Stimulated activated memory B cell treated with anti-CD40 and anti-IgM and Interleukin-4, amounts not matched to agents 10 μg/mL and 1 μg/mL and 100 μg/mL, for 72 hours (primary cell): ENCODE results near the gene SEC14L6.
A peak's percentile ranks its signal among the peaks of the same experiment; 100 is the strongest.

Source experiments
- ATAC-seq: fragments of 150-1000 bp; cut with Tn5 transposase; 2 replicates; pipeline ENCODE4 v1.10.0; 2021
- H3K27ac Mint-ChIP-seq: one replicate; pipeline ENCODE4 v1.8.0; 2022; ENCODE audit warnings: mild to moderate bottlenecking, mixed read lengths
- H3K27me3 Mint-ChIP-seq: one replicate; pipeline ENCODE4 v1.8.0; 2022; ENCODE audit warnings: mixed read lengths
- H3K36me3 Mint-ChIP-seq: one replicate; pipeline ENCODE4 v1.8.0; 2022; ENCODE audit warnings: mixed read lengths
- H3K4me1 Mint-ChIP-seq: one replicate; pipeline ENCODE4 v1.8.0; 2022; ENCODE audit warnings: mixed read lengths
- H3K4me3 Mint-ChIP-seq: one replicate; pipeline ENCODE4 v1.8.0; 2022; ENCODE audit warnings: mild to moderate bottlenecking, moderate library complexity, mixed read lengths
- H3K9me3 Mint-ChIP-seq: one replicate; pipeline ENCODE4 v1.8.0; 2022; ENCODE audit warnings: mixed read lengths

The SEC14L6 gene

DNA sequence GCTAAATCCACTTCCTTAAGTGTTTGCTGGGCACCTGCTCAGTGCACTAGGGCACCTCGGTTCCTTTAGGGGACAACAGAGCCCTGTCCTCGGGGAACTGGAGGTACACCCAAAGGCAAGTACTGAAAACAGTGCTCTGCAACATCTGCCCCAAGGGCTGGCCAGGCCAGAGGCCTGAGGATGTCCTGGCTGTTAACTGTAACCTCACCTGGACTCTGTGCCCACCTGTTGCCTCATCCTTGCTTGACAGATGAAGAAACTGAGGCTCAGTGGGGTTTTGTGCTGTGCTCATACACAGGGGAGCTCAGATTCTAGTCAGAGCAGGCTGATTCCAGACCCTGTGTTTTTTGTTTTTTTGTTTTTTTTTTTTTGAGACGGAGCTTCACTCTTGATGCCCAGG is 43.6 kb downstream of the SEC14L6 start:
- Mint-ChIP-seq H3K36me3 (no peaks in the 10 kb centered on the region), H3K4me3 (no peak overlapping the region), H3K9me3 (no peaks in the 10 kb centered on the region)

DNA sequence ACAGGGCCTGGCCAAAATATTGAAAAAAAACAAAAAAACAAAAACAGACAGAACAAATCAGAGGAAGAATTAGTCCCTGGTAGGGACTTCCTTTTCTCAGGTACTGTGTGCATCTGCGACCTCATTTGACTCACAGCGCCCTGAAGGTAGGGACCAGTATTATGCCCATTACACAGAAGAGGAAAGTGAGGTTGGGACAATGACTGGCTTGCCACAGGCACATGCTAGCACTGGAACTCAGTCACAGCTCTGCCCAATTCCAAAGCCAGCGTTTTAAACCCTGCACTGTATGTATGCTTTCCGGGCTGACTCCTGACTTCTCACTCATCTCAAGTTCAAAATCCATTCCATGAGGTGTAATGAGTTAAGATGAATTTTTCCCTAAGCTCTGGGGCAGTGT is 44.4 kb downstream of the SEC14L6 start:
- Mint-ChIP-seq H3K27me3 (peaks cover 55% of the 10 kb centered on the region), H3K36me3 (no peaks in the 10 kb centered on the region), H3K4me3 (no peak overlapping the region), H3K9me3 (no peaks in the 10 kb centered on the region), H3K27ac (no peak overlapping the region), H3K4me1 (no peaks in the 10 kb centered on the region)
- no peak for ATAC-seq

More for the DNA sequence above, 43.6 kb downstream of the SEC14L6 start:
- H3K27me3 Mint-ChIP-seq = peaks cover 55% of the 10 kb centered on the region
- ATAC-seq = no peak
- H3K4me1 Mint-ChIP-seq = no peaks in the 10 kb centered on the region
- no peak overlapping the region for H3K27ac Mint-ChIP-seq

DNA sequence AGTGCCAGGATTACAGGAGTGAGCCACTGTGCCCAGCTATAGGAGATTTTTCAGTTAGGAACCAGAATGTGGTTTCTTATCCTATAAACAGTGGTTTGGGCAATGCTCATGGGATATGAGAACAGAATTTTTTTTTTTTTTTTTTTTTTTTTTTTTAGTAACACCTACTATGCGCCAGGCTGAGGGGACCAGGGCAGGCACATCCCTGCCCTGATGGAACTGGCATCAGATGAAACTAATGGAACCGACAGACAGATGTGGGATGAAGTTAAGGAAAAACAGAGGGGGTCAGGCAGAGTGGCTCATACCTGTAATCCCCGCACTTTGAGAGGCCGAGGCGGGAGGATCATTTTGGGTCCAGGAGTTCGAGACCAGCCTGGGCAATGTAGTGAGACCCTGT is 45.9 kb downstream of the SEC14L6 start:
- Mint-ChIP-seq H3K36me3 (no peaks in the 10 kb centered on the region), H3K27me3 (peaks cover 44% of the 10 kb centered on the region), H3K9me3 (no peaks in the 10 kb centered on the region), H3K4me1 (no peaks in the 10 kb centered on the region), H3K4me3 (no peak overlapping the region), H3K27ac (no peak overlapping the region)
- no peak for ATAC-seq

DNA sequence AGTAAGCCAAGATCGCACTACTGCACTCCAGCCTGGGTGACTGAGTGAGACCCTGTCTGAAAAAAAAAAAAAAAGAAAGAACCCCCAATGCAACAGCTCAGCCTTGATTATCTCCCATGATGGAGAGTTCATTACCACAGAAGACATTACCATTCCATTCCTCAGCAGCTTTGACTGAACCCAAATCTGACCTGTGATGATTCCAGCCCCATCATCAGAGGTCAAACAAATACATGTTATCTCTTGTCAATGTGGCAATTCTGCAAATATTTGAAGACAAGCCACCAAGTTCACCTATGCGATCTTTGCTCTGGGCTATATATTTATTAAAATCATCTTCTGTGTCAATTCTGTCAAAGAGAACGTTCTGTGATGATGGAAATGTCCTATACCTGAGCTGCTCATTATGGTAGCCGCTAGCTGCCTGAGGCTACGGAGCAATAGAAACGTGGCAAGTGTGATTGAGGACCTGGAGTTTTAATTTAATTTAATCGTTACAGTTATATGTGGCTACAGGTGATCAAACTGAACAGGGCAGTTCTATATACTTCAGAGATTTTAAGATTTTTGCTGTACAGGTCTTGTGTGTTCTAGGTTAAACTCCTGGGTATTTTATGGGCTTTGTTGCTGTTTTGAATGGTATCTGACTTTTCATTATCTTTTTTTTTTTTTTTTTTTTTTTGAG is 48.9 kb downstream of the SEC14L6 start:
- ATAC-seq = no peak
- Mint-ChIP-seq H3K27ac (no peak overlapping the region), H3K4me3 (no peak overlapping the region), H3K27me3 (peaks cover 36% of the 10 kb centered on the region), H3K36me3 (no peaks in the 10 kb centered on the region), H3K9me3 (no peaks in the 10 kb centered on the region), H3K4me1 (no peaks in the 10 kb centered on the region)

DNA sequence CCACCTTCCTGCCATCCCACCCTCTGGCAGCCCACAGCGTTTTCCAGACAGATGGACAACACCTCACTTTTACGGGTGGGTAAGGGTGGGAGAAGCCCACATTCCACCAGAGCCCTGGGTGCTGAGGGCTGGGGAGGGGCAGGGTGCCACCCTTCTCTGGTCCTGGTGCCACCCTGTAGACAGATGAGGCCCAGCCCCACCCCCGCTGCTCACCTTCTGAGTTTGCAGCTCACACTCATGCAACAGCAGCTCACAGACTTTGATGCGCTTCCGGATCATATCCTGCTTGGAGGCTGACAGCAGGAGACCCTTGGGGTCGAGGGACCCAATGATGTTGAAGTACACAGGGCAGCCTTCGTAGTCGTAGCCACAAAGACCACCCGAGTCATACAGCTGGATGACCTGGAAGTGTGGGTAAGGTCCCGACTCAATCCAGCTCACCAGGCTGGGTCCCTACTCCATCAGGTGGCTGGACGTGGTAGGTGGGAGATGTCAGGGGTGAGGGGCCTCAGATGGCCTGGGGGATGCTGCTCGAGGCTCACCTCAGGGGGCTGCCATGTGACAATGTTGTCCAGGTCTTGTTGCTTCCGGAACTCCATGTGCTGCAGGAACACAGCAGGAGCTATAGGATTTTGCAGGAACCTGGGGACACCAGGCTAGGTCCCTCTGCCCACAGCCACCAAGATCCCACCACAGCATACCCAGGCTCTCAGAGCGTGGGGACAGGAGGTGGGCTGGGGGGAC is 51.3 kb downstream of the SEC14L6 start:
- no peak overlapping the region for H3K4me3 Mint-ChIP-seq
- H3K4me1 Mint-ChIP-seq = no peaks in the 10 kb centered on the region
- no peaks in the 10 kb centered on the region for H3K36me3 Mint-ChIP-seq
- H3K27me3 Mint-ChIP-seq = peaks cover 51% of the 10 kb centered on the region
- H3K27ac Mint-ChIP-seq = no peak overlapping the region
- H3K9me3 Mint-ChIP-seq = no peaks in the 10 kb centered on the region
- peak; percentile 22 for ATAC-seq

- Mint-ChIP-seq H3K4me1 (no peaks in the 10 kb centered on the region), H3K9me3 (no peaks in the 10 kb centered on the region), H3K36me3 (no peaks in the 10 kb centered on the region), H3K4me3 (no peak overlapping the region), H3K27me3 (peaks cover 59% of the 10 kb centered on the region), H3K27ac (no peak overlapping the region)
- no peak for ATAC-seq
These were observed 54.4 kb downstream of the SEC14L6 start for GRCh38 chr22:30492144-30492543.

DNA sequence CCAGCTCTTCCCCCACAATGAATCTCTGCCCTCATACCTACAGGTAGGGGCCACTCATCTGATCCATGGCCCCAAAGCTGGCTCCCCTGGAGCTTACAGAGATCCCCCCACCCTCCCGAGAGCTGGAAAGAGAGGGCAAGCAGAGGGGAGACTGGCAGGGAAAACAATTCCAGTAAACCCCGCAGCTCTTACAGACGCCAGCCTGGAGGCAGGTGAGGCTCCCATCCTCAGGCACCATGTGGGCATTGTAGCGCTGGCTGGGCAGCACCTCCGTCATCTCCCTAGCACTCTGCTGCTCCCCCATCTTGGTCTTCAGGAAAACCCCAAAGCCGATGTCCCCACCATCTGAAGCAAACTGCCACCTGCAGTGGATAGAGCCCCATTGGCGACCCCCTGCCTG is 55.2 kb downstream of the SEC14L6 start:
- no peaks in the 10 kb centered on the region for H3K4me1 Mint-ChIP-seq
- H3K36me3 Mint-ChIP-seq = no peaks in the 10 kb centered on the region
- no peak overlapping the region for H3K27ac Mint-ChIP-seq
- no peak for ATAC-seq
- no peak overlapping the region for H3K4me3 Mint-ChIP-seq
- H3K9me3 Mint-ChIP-seq = no peaks in the 10 kb centered on the region
- peaks cover 59% of the 10 kb centered on the region for H3K27me3 Mint-ChIP-seq

GRCh38 chr22:30490399-30490798 is 56.1 kb downstream of the SEC14L6 start:
- Mint-ChIP-seq H3K27me3 (peaks cover 54% of the 10 kb centered on the region), H3K4me3 (no peak overlapping the region), H3K4me1 (peaks cover 4% of the 10 kb centered on the region), H3K9me3 (no peaks in the 10 kb centered on the region), H3K36me3 (no peaks in the 10 kb centered on the region), H3K27ac (no peak overlapping the region)
- ATAC-seq = no peak

- Mint-ChIP-seq H3K36me3 (no peaks in the 10 kb centered on the region), H3K4me3 (no peak overlapping the region), H3K4me1 (peaks cover 4% of the 10 kb centered on the region), H3K27ac (no peak overlapping the region), H3K9me3 (no peaks in the 10 kb centered on the region), H3K27me3 (peaks cover 45% of the 10 kb centered on the region)
- ATAC-seq = no peak
These were observed 58.4 kb downstream of the SEC14L6 start for GRCh38 chr22:30488121-30488520.

- peaks cover 4% of the 10 kb centered on the region for H3K4me1 Mint-ChIP-seq
- H3K4me3 Mint-ChIP-seq = no peak overlapping the region
- H3K36me3 Mint-ChIP-seq = no peaks in the 10 kb centered on the region
- ATAC-seq = no peak
- H3K9me3 Mint-ChIP-seq = no peaks in the 10 kb centered on the region
- H3K27ac Mint-ChIP-seq = no peak overlapping the region
- H3K27me3 Mint-ChIP-seq = peaks cover 47% of the 10 kb centered on the region
These were observed 59.9 kb downstream of the SEC14L6 start for GRCh38 chr22:30486661-30487115.

DNA sequence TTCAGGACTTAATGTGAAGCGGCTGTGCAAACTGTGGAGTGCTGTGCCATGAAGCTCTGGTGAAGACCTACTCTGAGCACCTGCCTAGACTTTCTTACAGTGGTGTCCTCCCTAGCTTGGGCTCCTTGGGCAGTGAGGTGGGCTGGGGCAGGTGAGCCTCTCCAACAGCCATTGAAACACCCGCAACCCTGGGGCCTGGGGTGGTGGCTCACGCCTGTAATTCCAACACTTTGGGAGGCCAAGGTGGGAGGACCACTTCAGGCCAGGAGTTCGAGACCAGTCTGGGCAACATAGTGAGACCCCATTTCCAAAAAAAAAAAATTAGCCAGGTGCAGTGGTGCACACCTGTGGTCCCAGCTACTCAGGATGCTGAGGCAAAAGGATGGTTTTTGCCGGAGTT is 60.4 kb downstream of the SEC14L6 start:
- H3K4me1 Mint-ChIP-seq = peaks cover 4% of the 10 kb centered on the region
- peaks cover 46% of the 10 kb centered on the region for H3K27me3 Mint-ChIP-seq
- no peak for ATAC-seq
- H3K4me3 Mint-ChIP-seq = no peak overlapping the region
- H3K36me3 Mint-ChIP-seq = no peaks in the 10 kb centered on the region
- H3K27ac Mint-ChIP-seq = no peak overlapping the region
- no peaks in the 10 kb centered on the region for H3K9me3 Mint-ChIP-seq

GRCh38 chr22:30485362-30485988 is 61.1 kb downstream of the SEC14L6 start:
- Mint-ChIP-seq H3K27ac (no peak overlapping the region), H3K9me3 (no peaks in the 10 kb centered on the region), H3K36me3 (no peaks in the 10 kb centered on the region), H3K4me1 (peaks cover 4% of the 10 kb centered on the region), H3K27me3 (peaks cover 41% of the 10 kb centered on the region), H3K4me3 (no peak overlapping the region)
- ATAC-seq = peak; percentile 91

DNA sequence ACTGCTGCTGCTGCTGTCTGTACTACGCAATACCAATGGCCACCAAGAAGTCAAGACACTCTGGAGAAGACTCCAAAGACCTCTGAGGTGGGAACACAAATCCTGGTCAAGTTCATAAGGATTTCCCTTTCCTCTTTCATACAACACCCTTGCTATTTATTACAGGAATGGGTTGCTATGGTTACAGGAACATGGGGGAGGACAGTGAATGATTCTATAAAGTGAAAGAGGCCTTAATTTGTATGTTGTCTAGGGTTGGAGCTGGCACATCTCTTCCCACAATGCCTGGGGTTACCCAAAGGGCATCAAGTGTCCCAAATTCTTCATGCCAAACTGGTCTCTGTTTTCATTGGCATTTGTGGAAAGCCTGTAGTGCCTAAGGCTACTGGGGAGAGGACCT is 63.4 kb downstream of the SEC14L6 start:
- Mint-ChIP-seq H3K4me3 (no peak overlapping the region), H3K36me3 (no peaks in the 10 kb centered on the region), H3K9me3 (no peaks in the 10 kb centered on the region), H3K27me3 (peaks cover 29% of the 10 kb centered on the region), H3K4me1 (peaks cover 4% of the 10 kb centered on the region), H3K27ac (no peak overlapping the region)
- no peak for ATAC-seq

GRCh38 chr22:30481711-30482110 is 64.8 kb downstream of the SEC14L6 start:
- ATAC-seq = no peak
- no peaks in the 10 kb centered on the region for H3K36me3 Mint-ChIP-seq
- no peak overlapping the region for H3K27ac Mint-ChIP-seq
- H3K4me1 Mint-ChIP-seq = peaks cover 4% of the 10 kb centered on the region
- H3K9me3 Mint-ChIP-seq = no peaks in the 10 kb centered on the region
- peaks cover 44% of the 10 kb centered on the region for H3K27me3 Mint-ChIP-seq
- no peak overlapping the region for H3K4me3 Mint-ChIP-seq

DNA sequence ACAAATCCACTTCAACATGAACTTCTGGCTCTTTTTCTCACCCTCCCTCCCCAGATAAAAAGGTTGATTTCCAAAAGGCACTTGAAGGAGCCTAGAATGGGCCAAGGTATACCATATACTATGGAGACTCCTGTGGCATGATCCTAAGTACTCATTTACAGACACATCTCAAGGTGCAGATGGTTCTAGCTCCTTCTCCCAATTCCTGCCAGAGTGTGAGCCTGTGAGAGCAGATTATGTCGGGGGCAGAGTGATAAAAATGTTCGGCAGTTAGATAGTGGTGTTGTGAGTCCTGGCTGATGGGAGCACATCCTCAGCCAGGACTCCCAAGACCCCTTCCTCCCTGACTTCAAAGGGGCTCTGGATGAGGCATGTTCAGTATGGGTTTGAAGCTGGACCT is 66.6 kb downstream of the SEC14L6 start:
- no peaks in the 10 kb centered on the region for H3K4me1 Mint-ChIP-seq
- no peak overlapping the region for H3K27ac Mint-ChIP-seq
- no peaks in the 10 kb centered on the region for H3K9me3 Mint-ChIP-seq
- ATAC-seq = no peak
- no peak overlapping the region for H3K4me3 Mint-ChIP-seq
- peaks cover 54% of the 10 kb centered on the region for H3K27me3 Mint-ChIP-seq
- no peaks in the 10 kb centered on the region for H3K36me3 Mint-ChIP-seq
